Femur (tissue), 1 donor: Measurements from ENCODE around the gene PTPRN2.

Experiments
- DNase-seq: peaks from one replicate; pipeline ENCODE4 v3.0.0-alpha.2; 2017

PTPRN2 gene

GRCh38 chr7:158074896-158075632 is 512.6 kb downstream of the PTPRN2 start:
- DNase-seq = no peak

DNA sequence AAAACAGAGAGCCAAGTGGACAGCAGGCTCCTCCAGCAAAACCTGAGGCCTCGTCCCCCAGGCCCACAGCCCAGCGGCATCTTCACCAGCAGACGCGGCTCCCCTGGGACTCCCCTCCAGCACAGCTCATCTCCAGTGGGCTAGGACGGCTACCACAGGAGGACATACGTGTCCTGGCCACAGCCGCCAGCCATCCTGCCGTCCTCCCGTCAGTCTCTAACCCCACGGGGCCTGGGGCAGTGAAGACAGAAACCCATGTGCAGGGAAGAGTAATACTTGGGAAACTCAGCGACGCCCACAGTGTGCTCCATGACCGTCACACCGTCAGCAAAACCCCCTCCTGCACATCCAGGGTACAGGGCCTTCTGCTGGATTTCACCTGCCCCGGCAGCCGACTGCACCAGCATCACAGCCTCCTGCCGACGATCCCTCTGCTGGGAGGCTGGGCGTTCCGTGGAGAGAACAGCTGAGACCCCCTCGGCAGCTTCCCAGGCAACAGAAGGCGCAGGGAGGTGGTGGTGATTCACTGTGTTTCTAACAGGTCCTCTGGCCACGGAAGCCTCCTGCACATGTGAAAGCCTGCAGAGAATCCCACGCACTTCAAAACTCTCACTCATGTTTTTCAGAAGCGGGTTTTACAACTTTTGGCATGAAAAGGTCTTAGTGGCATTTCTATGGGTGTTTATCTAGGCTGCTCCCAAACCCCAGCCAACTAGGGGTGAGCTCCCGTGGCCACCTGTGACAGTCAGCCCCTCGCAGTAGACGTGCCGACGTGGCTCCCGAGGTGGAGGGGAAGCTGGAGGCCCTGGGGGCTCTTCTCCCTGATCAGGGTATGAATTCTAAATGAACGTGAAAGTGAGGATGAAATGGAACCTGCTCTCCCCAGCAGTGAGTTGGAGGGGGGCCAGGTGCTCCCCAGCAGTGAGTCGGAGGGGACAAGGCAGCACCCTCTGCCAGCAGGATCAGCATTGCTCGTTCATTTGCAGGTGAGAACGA is 513.5 kb downstream of the PTPRN2 start:
- DNase-seq = no peak

DNA sequence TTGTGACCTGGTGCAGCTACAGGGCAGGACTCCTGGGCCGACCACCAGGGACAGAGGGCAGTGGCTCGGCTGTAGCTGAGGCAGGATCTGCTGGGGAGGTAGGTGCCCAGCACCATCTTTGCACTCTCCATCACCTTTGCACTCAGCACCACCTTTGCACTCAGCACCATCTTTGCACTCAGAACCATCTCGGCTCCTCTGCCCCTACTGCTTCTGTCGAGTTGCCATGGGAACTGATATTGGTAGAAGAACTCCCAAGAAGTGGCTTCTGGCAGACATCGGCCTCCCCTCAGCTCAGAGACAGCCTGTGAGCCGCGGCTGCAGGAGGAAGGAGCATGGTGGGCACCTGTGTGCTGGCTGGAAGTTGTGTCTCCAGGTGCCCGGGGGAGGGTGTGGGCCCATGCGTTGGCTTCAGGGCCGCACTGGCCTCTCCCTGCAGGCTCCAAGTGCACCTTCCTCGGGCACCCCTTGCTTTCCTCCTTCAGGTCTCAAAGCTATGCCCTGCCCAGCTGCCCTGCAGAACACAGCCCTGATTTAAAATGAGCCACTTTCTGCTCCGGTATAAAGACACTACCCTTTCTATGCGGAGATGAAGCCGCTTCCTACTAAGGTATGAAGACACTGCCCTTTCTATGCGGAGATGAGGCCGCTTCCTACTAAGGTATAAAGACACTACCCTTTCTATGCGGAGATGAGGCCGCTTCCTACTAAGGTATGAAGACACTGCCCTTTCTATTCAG is 514.5 kb downstream of the PTPRN2 start:
- DNase-seq = no peak

GRCh38 chr7:158070222-158070920 is 517.3 kb downstream of the PTPRN2 start:
- no peak for DNase-seq

DNA sequence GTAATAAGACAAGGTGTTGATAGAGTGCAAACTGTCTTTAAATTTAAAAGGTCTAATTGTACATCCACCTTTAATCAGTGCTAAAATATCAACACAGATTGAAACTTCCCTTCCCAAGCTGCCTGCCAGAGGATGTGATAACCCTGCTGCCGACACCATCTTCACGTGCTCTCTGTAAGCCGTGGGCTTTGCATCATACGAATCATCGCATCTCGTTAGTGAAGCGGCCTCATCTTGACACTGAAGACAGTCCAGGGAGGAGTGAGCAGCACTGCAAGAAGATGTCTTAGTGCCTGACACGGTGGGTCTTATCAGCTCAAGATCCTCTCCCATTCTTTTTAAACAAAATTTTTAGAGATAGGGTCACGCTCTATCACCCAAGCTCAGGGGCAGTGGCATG is 518.8 kb downstream of the PTPRN2 start:
- no peak for DNase-seq

GRCh38 chr7:158067931-158068482 is 519.6 kb downstream of the PTPRN2 start:
- DNase-seq = no peak

DNA sequence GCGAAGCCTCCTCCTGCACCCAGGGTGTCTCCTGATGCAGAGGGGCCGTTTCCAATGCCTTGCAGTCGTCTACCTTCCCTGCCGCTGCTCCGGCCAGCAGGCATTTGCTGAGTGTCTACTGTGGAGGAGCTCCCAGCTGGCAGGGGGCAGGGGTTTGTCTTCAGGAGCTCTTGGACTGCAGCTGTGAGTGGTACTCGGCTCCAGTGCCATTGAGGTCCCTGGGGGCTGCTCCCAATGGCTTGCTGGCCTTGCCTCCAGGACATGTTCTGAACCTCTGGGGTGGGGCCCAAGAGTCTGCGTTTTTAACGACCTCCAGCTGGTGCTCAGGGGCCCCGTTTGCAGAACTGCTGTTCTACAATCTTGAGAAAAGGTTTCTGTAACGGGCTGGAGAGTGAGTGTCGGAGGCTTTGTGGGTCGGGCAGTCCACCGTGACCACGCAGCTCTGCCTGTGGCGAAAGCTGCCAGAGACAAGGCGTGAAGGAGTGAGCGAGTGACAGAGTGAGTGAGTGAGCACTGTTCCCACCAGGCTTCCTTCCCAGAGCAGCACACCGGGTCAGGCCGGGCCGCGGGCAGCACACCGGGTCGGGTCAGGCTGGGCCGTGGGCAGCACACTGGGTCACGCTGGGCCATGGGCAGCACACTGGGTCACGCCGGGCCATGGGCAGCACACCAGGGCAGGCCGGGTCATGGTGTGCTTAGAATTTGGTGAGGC is 520.2 kb downstream of the PTPRN2 start:
- DNase-seq = no peak

DNA sequence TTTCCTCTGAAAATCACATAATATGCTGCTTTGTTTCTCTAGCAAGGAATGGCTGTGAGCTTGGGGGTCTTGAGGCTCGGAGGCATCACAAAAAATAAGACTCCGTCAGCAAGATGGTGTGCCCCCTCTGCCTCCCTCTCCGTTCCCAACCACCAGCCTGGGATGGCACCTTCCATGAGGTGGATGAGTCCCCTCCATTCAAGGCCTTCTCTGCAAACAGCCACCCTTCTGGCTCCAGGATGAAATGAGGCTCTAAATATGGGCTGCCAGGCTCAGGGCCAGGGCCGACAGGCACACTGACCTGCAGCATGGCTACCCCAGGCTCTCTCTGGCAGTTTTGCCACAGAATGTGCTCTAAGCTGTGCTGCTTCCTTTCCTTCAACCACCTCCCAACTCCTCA is 521.5 kb downstream of the PTPRN2 start:
- no peak for DNase-seq

DNA sequence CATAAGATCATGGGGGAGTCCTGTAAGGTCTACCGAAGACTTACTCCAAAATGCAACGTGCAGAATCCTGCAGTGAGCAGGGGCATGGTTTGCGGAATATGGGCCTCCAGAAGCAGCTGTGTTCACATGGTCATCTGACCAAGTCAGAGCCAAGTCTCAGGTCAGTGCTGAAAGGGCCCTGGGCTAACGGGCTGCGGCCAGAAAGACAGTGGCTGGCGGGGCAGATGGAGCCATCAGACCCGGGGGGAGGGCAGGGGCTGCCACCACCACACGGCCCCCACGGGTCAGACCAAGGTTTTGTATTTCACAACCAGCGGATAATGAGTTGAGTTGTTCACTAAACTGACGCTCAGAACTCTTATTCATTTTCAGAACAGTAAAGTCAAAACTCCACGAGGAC is 522.3 kb downstream of the PTPRN2 start:
- no peak for DNase-seq

GRCh38 chr7:158064631-158065030 is 523.0 kb downstream of the PTPRN2 start:
- DNase-seq = no peak

- DNase-seq = no peak
Observed at GRCh38 chr7:158063850-158064610, 523.6 kb downstream of the PTPRN2 start.

- DNase-seq = no peak
Observed at GRCh38 chr7:158062661-158063060, 525.0 kb downstream of the PTPRN2 start.

GRCh38 chr7:158061884-158062656 is 525.6 kb downstream of the PTPRN2 start:
- DNase-seq = no peak

DNA sequence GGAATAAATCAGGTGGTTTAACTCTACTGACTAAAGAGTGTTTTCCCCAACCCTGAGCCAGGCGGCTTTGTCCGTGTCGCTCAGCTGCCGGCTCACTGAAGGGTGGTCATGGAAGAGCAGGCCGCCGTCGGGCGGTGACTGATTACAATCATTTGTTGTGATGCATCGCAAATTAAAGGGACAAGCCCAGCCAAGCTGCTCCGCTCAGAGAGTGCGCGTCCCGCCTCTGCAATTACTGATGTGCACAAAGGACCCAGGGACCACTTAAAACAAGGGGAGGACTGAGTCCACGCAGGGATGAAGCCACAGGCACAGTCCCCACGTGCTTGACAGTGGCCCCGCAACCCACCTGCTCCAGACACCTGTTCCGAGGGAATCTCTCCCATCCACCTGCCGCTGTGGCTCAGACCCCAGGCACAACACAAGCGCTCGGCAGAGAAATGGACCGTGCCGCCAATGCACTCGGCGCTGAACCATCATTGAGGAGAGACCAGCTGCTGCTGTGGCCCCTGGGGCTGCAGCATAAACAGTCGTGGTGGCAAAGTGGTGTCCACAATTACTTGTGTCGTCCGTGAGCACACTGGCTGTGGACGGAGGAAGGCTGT is 526.5 kb downstream of the PTPRN2 start:
- DNase-seq = no peak

- no peak for DNase-seq
Observed at GRCh38 chr7:158060216-158060615, 527.4 kb downstream of the PTPRN2 start.

DNA sequence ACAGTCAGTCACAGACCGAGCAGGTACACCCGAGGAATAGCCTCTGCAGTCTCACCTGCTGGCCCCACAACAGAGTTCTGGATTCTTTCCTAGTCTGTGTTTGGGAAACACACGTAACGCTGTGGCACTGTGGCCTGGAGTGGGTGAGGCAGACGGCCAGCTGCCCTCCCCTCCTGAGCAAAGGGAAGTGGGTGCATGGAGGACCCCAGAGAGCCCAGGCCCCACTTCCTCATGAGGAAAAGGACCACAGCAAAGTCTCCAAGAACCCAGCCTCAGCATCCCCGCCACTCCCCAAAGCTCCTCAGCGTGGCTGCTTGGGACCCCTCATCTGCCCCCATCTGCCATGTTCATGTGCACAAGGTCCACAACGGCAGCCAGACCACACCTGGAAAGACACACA is 530.2 kb downstream of the PTPRN2 start:
- no peak for DNase-seq

DNA sequence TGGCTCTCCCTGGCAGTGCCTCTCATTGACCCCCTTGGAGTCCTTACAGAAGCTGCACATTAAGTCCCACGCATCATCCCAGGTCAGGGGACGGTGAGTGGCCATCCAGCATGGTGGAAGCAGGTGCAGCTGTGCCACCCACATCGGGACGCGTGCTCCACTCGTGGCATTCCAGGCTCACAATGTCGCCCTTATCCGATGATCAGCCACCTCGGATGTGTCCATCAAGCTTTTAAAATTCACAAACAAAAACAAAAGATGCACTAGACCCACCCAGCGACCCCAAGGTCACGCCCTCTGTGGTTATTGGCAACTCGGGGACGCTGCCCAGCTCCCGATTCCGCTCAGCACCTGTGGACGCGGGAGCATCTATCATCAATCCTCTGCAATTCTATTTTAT is 530.9 kb downstream of the PTPRN2 start:
- DNase-seq = no peak

- DNase-seq = no peak
Observed at GRCh38 chr7:158055726-158056510, 531.7 kb downstream of the PTPRN2 start.

- no peak for DNase-seq
Observed at GRCh38 chr7:158054611-158055010, 533.0 kb downstream of the PTPRN2 start.
